Left lung (tissue), 10 donors: ENCODE data around the gene TTLL8. TPM values are rescaled to one million over a fixed set of nuclear protein-coding genes. Genes with fewer than 3 reads are reported as not detected.

ENCODE experiments used
- ATAC-seq: fragments of 200-7000 bp; cut with Tn5 transposase; one replicate; pipeline ENCODE4 v1.9.1; 2020; ENCODE audit warnings: moderate library complexity
- DNase-seq, 4 donors: peaks; one replicate each; pipeline ENCODE4 v3.0.0-alpha.2; 2013 to 2020
- H3K27ac ChIP-seq, 2 donors: fragments of 200-600 bp; sonication (generic) in 1 of 2; one replicate each; pipeline versions ENCODE4 v1.5.0 to v1.8.0; 2020 to 2021
- H3K27me3 ChIP-seq, 2 donors: fragments of 200-600 bp; sonication (generic) in 1 of 2; one replicate each; pipeline versions ENCODE4 v1.5.0 to v1.8.0; 2020 to 2021
- H3K36me3 ChIP-seq, 2 donors: fragments of 200-600 bp; sonication (generic) in 1 of 2; one replicate each; pipeline versions ENCODE4 v1.5.0 to v1.8.0; 2020 to 2021
- H3K4me1 ChIP-seq, 2 donors: fragments of 200-600 bp; one replicate each; pipeline ENCODE4 v1.8.0; 2021
- H3K4me3 ChIP-seq, 2 donors: fragments of 200-600 bp; sonication (generic) in 1 of 2; one replicate each; pipeline versions ENCODE4 v1.5.0 to v1.8.0; 2020 to 2021; ENCODE audit warnings: mild to moderate bottlenecking in 1 of 2
- H3K9me3 ChIP-seq, 2 donors: fragments of 200-600 bp; sonication (generic) in 1 of 2; one replicate each; pipeline versions ENCODE4 v1.5.0 to v1.8.0; 2020 to 2021
- CTCF ChIP-seq, 2 donors: fragments of 200-600 bp; sonication (generic) in 1 of 2; IDR thresholded peaks; one replicate each; pipeline versions ENCODE4 v1.5.0 to v1.8.0; 2021; ENCODE audit warnings: antibody characterized with exemption in 2 of 2
- intact Hi-C, 2 donors: fragments of 100-400 bp; cut with DNase I; formaldehyde crosslinking; loops; one replicate each; pipeline versions ENCODE4 v1.11.2 to v1.14.2; 2022
- polyA plus RNA-seq, 6 donors: library from polyadenylated mRNA; unstranded; fragments of 120-200 nt; gene quantifications; one replicate each; pipeline ENCODE4 v1.2.1, GENCODE V29; 2013; ENCODE audit not compliant: insufficient read length in 6 of 6
- total RNA-seq, 2 donors: library from RNA; stranded (reverse); fragmentation: NEBNext Ultra II Directional; extraction: Animal tissue kit (Norgen Biotek cat#: 25700); gene quantifications; one replicate each; pipeline ENCODE4 v1.2.1, GENCODE V29; 2021
- donor health status: DM: no; HTN: yes; CAD: no.
- donor health status: DM: no; HTN: no; CAD: no.

Gene TTLL8
- total and polyA plus RNA-seq, 8 donors, result not detected

GRCh38 chr22:49979587-49980264, 78.4 kb downstream of the TTLL8 start:
- DNase-seq (no peak), ATAC-seq (peak; percentile 66)
- intact Hi-C loops, result loop anchor here in 1 of 2 donors (10.0 kb wide), 1 partner anchor 55 kb away; no protein-coding TSS in a partner anchor
- Histone ChIP-seq H3K36me3 (no peaks in the 10 kb centered on the region), H3K27ac (no peak overlapping the region), H3K4me1 (peaks cover 6 to 18% of the 10 kb centered on the region in 2 donors), H3K27me3 (peaks cover 14 to 28% of the 10 kb centered on the region in 2 donors), H3K9me3 (no peaks in the 10 kb centered on the region), H3K4me3 (no peak overlapping the region)
- TF ChIP-seq CTCF (IDR thresholded peaks at IDR 0.05), result peak; percentile 59 to 81

GRCh38 chr22:49977578-49977977, 80.5 kb downstream of the TTLL8 start:
- intact Hi-C loops, result no loop called here
- DNase-seq, result no peak
- TF ChIP-seq CTCF (IDR thresholded peaks at IDR 0.05), result no peak

GRCh38 chr22:49976439-49977175, 81.5 kb downstream of the TTLL8 start:
- intact Hi-C loops, result no loop called here
- Histone ChIP-seq H3K9me3 (no peaks in the 10 kb centered on the region), H3K4me1 (peaks cover 4 to 19% of the 10 kb centered on the region in 2 donors), H3K4me3 (no peak overlapping the region), H3K36me3 (no peaks in the 10 kb centered on the region), H3K27ac (peak overlapping the region in 1 of 2 donors; percentile 48), H3K27me3 (peaks cover 0 to 8% of the 10 kb centered on the region in 2 donors)
- DNase-seq (no peak), ATAC-seq (no peak)
- TF ChIP-seq CTCF (IDR thresholded peaks at IDR 0.05), result no peak

More at GRCh38 chr22:49977578-49977977, 80.5 kb downstream of the TTLL8 start:
- Histone ChIP-seq H3K9me3 (no peaks in the 10 kb centered on the region), H3K4me1 (peaks cover 0 to 9% of the 10 kb centered on the region in 2 donors), H3K4me3 (no peak overlapping the region), H3K36me3 (no peaks in the 10 kb centered on the region), H3K27ac (no peak overlapping the region), H3K27me3 (peaks cover 0 to 7% of the 10 kb centered on the region in 2 donors)
- ATAC-seq, result no peak

- no peaks in the 10 kb centered on the region for H3K9me3 ChIP-seq
- intact Hi-C loops, result no loop called here
- no peaks in the 10 kb centered on the region for H3K36me3 ChIP-seq
- ATAC-seq, result no peak
- TF ChIP-seq CTCF (IDR thresholded peaks at IDR 0.05), result no peak
- H3K4me3 ChIP-seq, result no peak overlapping the region
- peak overlapping the region in 1 of 2 donors; percentile 48 for H3K27ac ChIP-seq
- peaks cover 0 to 8% of the 10 kb centered on the region in 2 donors for H3K27me3 ChIP-seq
- peaks cover 7 to 27% of the 10 kb centered on the region in 2 donors for H3K4me1 ChIP-seq
- DNase-seq, result peak in 2 of 4 donors; percentile 33 to 82
Observed at GRCh38 chr22:49975543-49976389, 82.3 kb downstream of the TTLL8 start.
